M059J (cell line): ENCODE data around the gene SERTAD2. TPM values are rescaled to one million over a fixed set of nuclear protein-coding genes. Genes with fewer than 3 reads are reported as not detected.

ENCODE experiments used
- DNase-seq: peaks from one replicate; pipeline ENCODE4 v3.0.0-alpha.2; 2012; ENCODE audit warnings: low read depth
- total RNA-seq: library from RNA; depleted of rRNA; stranded (reverse); fragments of >200 nt; shearing (Covaris generic); gene quantifications from 2 replicates; pipeline ENCODE4 v1.2.3, GENCODE V29; 2014

The SERTAD2 gene
- total RNA-seq, 1 experiment from 2014 or later: 16.9 TPM

GRCh38 chr2:64675860-64676259 lies 22.1 kb upstream of the SERTAD2 start:
- peak; percentile 62 for DNase-seq

GRCh38 chr2:64672708-64673107 lies 19.0 kb upstream of the SERTAD2 start:
- DNase-seq: no peak

- DNase-seq: no peak
These were observed 16.3 kb upstream of the SERTAD2 start for GRCh38 chr2:64670047-64670446.

- DNase-seq: no peak
These were observed 15.6 kb upstream of the SERTAD2 start for GRCh38 chr2:64669288-64669687.

- DNase-seq: no peak
These were observed 14.8 kb upstream of the SERTAD2 start for GRCh38 chr2:64668542-64668941.

GRCh38 chr2:64667535-64667934 lies 13.8 kb upstream of the SERTAD2 start:
- no peak for DNase-seq

- DNase-seq: no peak
These were observed 13.2 kb upstream of the SERTAD2 start for GRCh38 chr2:64666810-64667438.

GRCh38 chr2:64665709-64666108 lies 12.0 kb upstream of the SERTAD2 start:
- no peak for DNase-seq

GRCh38 chr2:64663402-64663801 lies 9.7 kb upstream of the SERTAD2 start:
- DNase-seq: no peak

GRCh38 chr2:64661741-64662169 lies 8.0 kb upstream of the SERTAD2 start:
- DNase-seq: no peak

- no peak for DNase-seq
These were observed 5.5 kb upstream of the SERTAD2 start for GRCh38 chr2:64659252-64659651.

- DNase-seq: no peak
These were observed 4.6 kb upstream of the SERTAD2 start for GRCh38 chr2:64658269-64658668.

GRCh38 chr2:64657411-64657810 lies 3.7 kb upstream of the SERTAD2 start:
- DNase-seq: no peak

- DNase-seq: peak; percentile 22
These were observed 2.7 kb upstream of the SERTAD2 start for GRCh38 chr2:64656379-64656778.

GRCh38 chr2:64655873-64656272 lies 2.2 kb upstream of the SERTAD2 start:
- no peak for DNase-seq

- peak; percentile 47 for DNase-seq
These were observed 1.4 kb upstream of the SERTAD2 start for GRCh38 chr2:64655018-64655664.

- DNase-seq: peak; percentile 87
These were observed 524 bp upstream of the SERTAD2 start for GRCh38 chr2:64654063-64654811.

GRCh38 chr2:64652231-64653108 lies 1.2 kb downstream of the SERTAD2 start:
- peak; percentile 69 for DNase-seq

GRCh38 chr2:64651590-64651989 lies 2.1 kb downstream of the SERTAD2 start:
- DNase-seq: no peak

- DNase-seq: no peak
These were observed 2.9 kb downstream of the SERTAD2 start for GRCh38 chr2:64650722-64651338.

GRCh38 chr2:64650296-64650695 lies 3.4 kb downstream of the SERTAD2 start:
- DNase-seq: no peak
